ENCODE data around the gene SFRP2.
A peak's percentile ranks its signal among the peaks of the same experiment; 100 is the strongest.

Gene SFRP2

GRCh38 chr4:153787061-153787560 is 1.8 kb downstream of the SFRP2 start:
- POLR2A ChIA-PET: no interaction called here
- TF ChIP-seq CTCF (IDR thresholded peaks at IDR 0.05; ENCODE audit: insufficient read depth, low read length, missing control alignments): no peak
- CTCF ChIA-PET: interaction anchor here (0.8 to 3.7 kb wide), 4 partner anchors 9 to 719 kb away, joined by 3 to 19 read pairs (median 4); no protein-coding TSS in a partner anchor
- DNase-seq (ENCODE audit: low read depth, low spot score): no peak
- no peak overlapping the region for H3K4me3 ChIP-seq (ENCODE audit: low read depth, low read length)

- POLR2A ChIA-PET: no interaction called here
- no peak for TF ChIP-seq CTCF (IDR thresholded peaks at IDR 0.05; ENCODE audit: insufficient read depth, low read length, missing control alignments)
- no peak for DNase-seq (ENCODE audit: low read depth, low spot score)
- CTCF ChIA-PET: interaction anchor here (0.9 to 3.7 kb wide), 9 partner anchors 9 to 833 kb away, joined by 3 to 19 read pairs (median 3); no protein-coding TSS in a partner anchor
- no peak overlapping the region for H3K4me3 ChIP-seq (ENCODE audit: low read depth, low read length)
Measured at GRCh38 chr4:153785910-153786721, 2.8 kb downstream of the SFRP2 start.

GRCh38 chr4:153784166-153784699 is 4.7 kb downstream of the SFRP2 start:
- POLR2A ChIA-PET: no interaction called here
- CTCF ChIA-PET: interaction anchor here (3.7 kb wide), 1 partner anchor 722 kb away, joined by 19 read pairs; no protein-coding TSS in a partner anchor
- TF ChIP-seq CTCF (IDR thresholded peaks at IDR 0.05; ENCODE audit: insufficient read depth, low read length, missing control alignments): no peak
- no peak for DNase-seq (ENCODE audit: low read depth, low spot score)
- H3K4me3 ChIP-seq (ENCODE audit: low read depth, low read length): no peak overlapping the region

- no peak for DNase-seq (ENCODE audit: low read depth, low spot score)
- ChIA-PET POLR2A (no interaction called here), CTCF (no interaction called here)
- no peak for TF ChIP-seq CTCF (IDR thresholded peaks at IDR 0.05; ENCODE audit: insufficient read depth, low read length, missing control alignments)
- H3K4me3 ChIP-seq (ENCODE audit: low read depth, low read length): no peak overlapping the region
Measured at GRCh38 chr4:153782581-153782980, 6.3 kb downstream of the SFRP2 start.

GRCh38 chr4:153781717-153782416 is 7.0 kb downstream of the SFRP2 start:
- ChIA-PET CTCF (no interaction called here), POLR2A (no interaction called here)
- no peak overlapping the region for H3K4me3 ChIP-seq (ENCODE audit: low read depth, low read length)
- TF ChIP-seq CTCF (IDR thresholded peaks at IDR 0.05; ENCODE audit: insufficient read depth, low read length, missing control alignments): no peak
- DNase-seq (ENCODE audit: low read depth, low spot score): peak; percentile 2

- no peak for DNase-seq (ENCODE audit: low read depth, low spot score)
- ChIA-PET CTCF (no interaction called here), POLR2A (no interaction called here)
- TF ChIP-seq CTCF (IDR thresholded peaks at IDR 0.05; ENCODE audit: insufficient read depth, low read length, missing control alignments): no peak
- no peak overlapping the region for H3K4me3 ChIP-seq (ENCODE audit: low read depth, low read length)
Measured at GRCh38 chr4:153781280-153781679, 7.6 kb downstream of the SFRP2 start.

Data from AG04449 (cell line).